ENCODE measurements around the gene DOC2A.

The DOC2A gene

DNA sequence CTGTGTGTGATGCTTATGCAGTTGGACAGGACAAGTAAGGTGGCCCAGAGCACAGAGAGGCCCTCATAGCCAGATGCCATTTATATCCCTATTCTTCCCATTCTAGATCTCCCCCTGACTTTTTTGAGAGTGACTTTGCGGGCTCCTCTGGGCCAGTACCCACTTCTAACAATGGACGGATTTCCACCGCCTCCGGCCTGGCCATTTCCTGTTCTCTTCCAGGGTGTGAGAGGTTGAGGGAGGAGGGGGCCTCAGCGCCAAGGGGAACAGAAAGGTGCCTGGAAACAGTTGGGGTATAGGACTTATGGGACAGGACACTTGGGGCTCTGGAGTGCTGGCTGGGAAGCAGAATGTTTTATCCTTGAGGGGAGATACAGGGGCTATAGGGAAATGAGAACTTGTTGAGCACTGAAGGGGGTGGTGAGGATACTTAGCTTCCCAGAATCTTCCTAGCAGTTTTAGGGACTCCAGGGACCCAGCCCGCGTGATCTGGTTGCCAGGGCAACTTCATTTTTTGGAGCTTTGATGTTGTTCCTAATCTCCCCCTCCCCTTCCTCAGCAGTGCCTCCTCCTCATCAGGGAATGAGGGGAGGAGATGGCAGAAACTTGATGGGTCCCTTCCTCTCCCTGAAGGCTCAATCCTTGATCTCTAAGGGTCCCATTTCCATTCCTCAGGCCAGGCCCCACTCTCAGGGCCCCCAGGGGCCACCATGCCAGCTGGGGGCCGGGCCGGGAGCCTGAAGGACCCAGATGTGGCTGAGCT is 33.6 kb downstream of the DOC2A start:
- H3K79me2 ChIP-seq (ENCODE audit: control insufficient read depth, insufficient read depth, low read length), result peaks cover 28% of the 10 kb centered on the region
- H3K9ac ChIP-seq (ENCODE audit: low read length), result no peak overlapping the region
- no peak overlapping the region for H4K8ac ChIP-seq (ENCODE audit: low read depth, low read length)
- H2BK120ac ChIP-seq (ENCODE audit: low read depth, low read length), result no peak overlapping the region
- H2BK5ac ChIP-seq (ENCODE audit: low read length), result no peak overlapping the region
- H3K4me1 ChIP-seq (ENCODE audit: control insufficient read depth, low read depth, low read length), result peaks cover 12% of the 10 kb centered on the region
- no peak overlapping the region for H3K56ac ChIP-seq (ENCODE audit: low read length)
- H4K5ac ChIP-seq (ENCODE audit: low read length), result no peak overlapping the region
- peaks cover 27% of the 10 kb centered on the region for H3K79me1 ChIP-seq (ENCODE audit: low read length)
- H2AK5ac ChIP-seq (ENCODE audit: low read length), result no peak overlapping the region
- H2BK15ac ChIP-seq (replicated peaks; ENCODE audit: low read depth), result no peak overlapping the region
- no peak overlapping the region for H3K23ac ChIP-seq (ENCODE audit: low read length)
- H3K27me3 ChIP-seq (ENCODE audit: insufficient read depth, low read length, poor library complexity), result no peaks in the 10 kb centered on the region
- DNase-seq, result no peak
- no peak overlapping the region for H3K4me2 ChIP-seq (ENCODE audit: low read length)
- WGBS (ENCODE audit: extremely low coverage, insufficient coverage, low lambda C conversion rate), result no CpG with 5 or more reads among the region's 9 CpGs
- no peak overlapping the region for H3K27ac ChIP-seq (ENCODE audit: low read depth, low read length)
- H3K36me3 ChIP-seq (ENCODE audit: control insufficient read depth, insufficient read depth, low read length), result peaks cover 4% of the 10 kb centered on the region
- no peak overlapping the region for H3K18ac ChIP-seq (ENCODE audit: low read length)
- H3K4me3 ChIP-seq (ENCODE audit: low read length), result no peak overlapping the region
- no peak overlapping the region for H3K4ac ChIP-seq (ENCODE audit: low read depth, low read length)

DNA sequence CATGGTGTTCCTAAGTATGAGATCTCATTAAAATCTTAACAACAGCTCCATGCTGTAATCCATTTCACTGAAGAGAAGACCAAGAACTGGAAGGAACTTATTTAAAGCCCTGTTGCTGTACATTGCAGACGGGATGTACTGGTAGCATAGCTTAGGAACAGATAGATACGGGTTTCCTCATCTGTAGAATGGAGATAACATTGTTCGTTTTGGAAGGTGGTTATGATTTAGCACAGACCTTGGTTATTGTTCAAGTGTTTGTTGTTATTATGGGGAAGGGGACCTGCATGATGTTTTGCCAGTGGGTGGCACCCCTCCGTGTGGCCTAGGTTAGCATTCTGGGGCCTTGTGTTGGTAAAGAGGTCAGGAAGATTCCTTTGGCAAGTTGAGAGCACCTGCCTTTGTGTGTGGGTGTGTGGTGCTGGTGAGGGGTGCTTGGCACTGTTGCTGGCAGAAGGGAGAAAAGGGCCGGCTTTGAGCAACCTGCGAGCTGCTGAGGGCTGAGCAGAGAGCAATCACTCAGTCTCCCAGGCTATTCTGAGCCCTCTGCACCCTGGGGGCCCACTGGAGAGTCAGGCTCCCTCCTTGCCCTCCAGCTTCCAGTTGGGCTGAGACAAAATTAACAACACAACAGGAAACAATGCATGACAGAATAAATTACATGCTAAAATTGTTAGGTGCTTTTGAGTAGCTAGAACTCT is 34.9 kb downstream of the DOC2A start:
- H2BK5ac ChIP-seq (ENCODE audit: low read length), result no peak overlapping the region
- peaks cover 28% of the 10 kb centered on the region for H3K79me2 ChIP-seq (ENCODE audit: control insufficient read depth, insufficient read depth, low read length)
- no peak overlapping the region for H3K4ac ChIP-seq (ENCODE audit: low read depth, low read length)
- H3K27ac ChIP-seq (ENCODE audit: low read depth, low read length), result no peak overlapping the region
- no peak overlapping the region for H3K23ac ChIP-seq (ENCODE audit: low read length)
- H3K9ac ChIP-seq (ENCODE audit: low read length), result peak overlapping the region; percentile 57
- H3K56ac ChIP-seq (ENCODE audit: low read length), result peak overlapping the region; percentile 51
- peaks cover 12% of the 10 kb centered on the region for H3K4me1 ChIP-seq (ENCODE audit: control insufficient read depth, low read depth, low read length)
- H3K18ac ChIP-seq (ENCODE audit: low read length), result no peak overlapping the region
- no CpG with 5 or more reads among the region's 6 CpGs for WGBS (ENCODE audit: extremely low coverage, insufficient coverage, low lambda C conversion rate)
- no peak overlapping the region for H2AK5ac ChIP-seq (ENCODE audit: low read length)
- DNase-seq, result no peak
- H2BK15ac ChIP-seq (replicated peaks; ENCODE audit: low read depth), result no peak overlapping the region
- peak overlapping the region; percentile 36 for H3K4me2 ChIP-seq (ENCODE audit: low read length)
- peaks cover 4% of the 10 kb centered on the region for H3K36me3 ChIP-seq (ENCODE audit: control insufficient read depth, insufficient read depth, low read length)
- H3K27me3 ChIP-seq (ENCODE audit: insufficient read depth, low read length, poor library complexity), result no peaks in the 10 kb centered on the region
- H2BK120ac ChIP-seq (ENCODE audit: low read depth, low read length), result no peak overlapping the region
- H4K5ac ChIP-seq (ENCODE audit: low read length), result no peak overlapping the region
- H3K4me3 ChIP-seq (ENCODE audit: low read length), result no peak overlapping the region
- no peak overlapping the region for H4K8ac ChIP-seq (ENCODE audit: low read depth, low read length)
- peaks cover 27% of the 10 kb centered on the region for H3K79me1 ChIP-seq (ENCODE audit: low read length)

DNA sequence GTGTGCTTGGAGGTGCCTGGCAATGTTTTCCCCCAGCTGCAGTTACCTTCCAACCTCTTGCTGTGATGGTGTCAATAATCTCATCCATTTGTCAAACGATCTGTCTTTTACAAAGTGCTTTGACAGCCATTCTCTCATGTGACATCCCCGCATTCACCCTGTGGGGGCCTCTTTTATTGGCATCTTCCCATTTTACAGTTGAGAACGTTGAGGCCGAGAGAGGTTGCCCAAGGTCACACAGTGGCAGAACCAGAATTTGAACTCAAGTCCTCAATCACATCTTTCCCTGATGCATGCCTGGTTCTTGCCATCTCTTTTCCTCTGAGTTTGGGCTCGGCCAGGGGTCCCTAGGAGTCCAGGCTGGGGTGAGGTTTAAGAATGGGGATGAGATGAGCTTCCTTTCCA is 35.7 kb downstream of the DOC2A start:
- peak overlapping the region; percentile 97 for H3K56ac ChIP-seq (ENCODE audit: low read length)
- no peak overlapping the region for H2AK5ac ChIP-seq (ENCODE audit: low read length)
- H2BK5ac ChIP-seq (ENCODE audit: low read length), result no peak overlapping the region
- H3K23ac ChIP-seq (ENCODE audit: low read length), result no peak overlapping the region
- H3K4me2 ChIP-seq (ENCODE audit: low read length), result peak overlapping the region; percentile 21
- H2BK120ac ChIP-seq (ENCODE audit: low read depth, low read length), result no peak overlapping the region
- no peaks in the 10 kb centered on the region for H3K27me3 ChIP-seq (ENCODE audit: insufficient read depth, low read length, poor library complexity)
- no peak overlapping the region for H4K5ac ChIP-seq (ENCODE audit: low read length)
- no peak overlapping the region for H4K8ac ChIP-seq (ENCODE audit: low read depth, low read length)
- no peak for DNase-seq
- no peak overlapping the region for H3K4ac ChIP-seq (ENCODE audit: low read depth, low read length)
- no peak overlapping the region for H2BK15ac ChIP-seq (replicated peaks; ENCODE audit: low read depth)
- peaks cover 12% of the 10 kb centered on the region for H3K4me1 ChIP-seq (ENCODE audit: control insufficient read depth, low read depth, low read length)
- WGBS (ENCODE audit: extremely low coverage, insufficient coverage, low lambda C conversion rate), result no CpG with 5 or more reads among the region's 5 CpGs
- peak overlapping the region; percentile 90 for H3K9ac ChIP-seq (ENCODE audit: low read length)
- peaks cover 4% of the 10 kb centered on the region for H3K36me3 ChIP-seq (ENCODE audit: control insufficient read depth, insufficient read depth, low read length)
- H3K18ac ChIP-seq (ENCODE audit: low read length), result no peak overlapping the region
- peak overlapping the region; percentile 88 for H3K4me3 ChIP-seq (ENCODE audit: low read length)
- H3K79me1 ChIP-seq (ENCODE audit: low read length), result peaks cover 27% of the 10 kb centered on the region
- H3K79me2 ChIP-seq (ENCODE audit: control insufficient read depth, insufficient read depth, low read length), result peaks cover 28% of the 10 kb centered on the region
- no peak overlapping the region for H3K27ac ChIP-seq (ENCODE audit: low read depth, low read length)

DNA sequence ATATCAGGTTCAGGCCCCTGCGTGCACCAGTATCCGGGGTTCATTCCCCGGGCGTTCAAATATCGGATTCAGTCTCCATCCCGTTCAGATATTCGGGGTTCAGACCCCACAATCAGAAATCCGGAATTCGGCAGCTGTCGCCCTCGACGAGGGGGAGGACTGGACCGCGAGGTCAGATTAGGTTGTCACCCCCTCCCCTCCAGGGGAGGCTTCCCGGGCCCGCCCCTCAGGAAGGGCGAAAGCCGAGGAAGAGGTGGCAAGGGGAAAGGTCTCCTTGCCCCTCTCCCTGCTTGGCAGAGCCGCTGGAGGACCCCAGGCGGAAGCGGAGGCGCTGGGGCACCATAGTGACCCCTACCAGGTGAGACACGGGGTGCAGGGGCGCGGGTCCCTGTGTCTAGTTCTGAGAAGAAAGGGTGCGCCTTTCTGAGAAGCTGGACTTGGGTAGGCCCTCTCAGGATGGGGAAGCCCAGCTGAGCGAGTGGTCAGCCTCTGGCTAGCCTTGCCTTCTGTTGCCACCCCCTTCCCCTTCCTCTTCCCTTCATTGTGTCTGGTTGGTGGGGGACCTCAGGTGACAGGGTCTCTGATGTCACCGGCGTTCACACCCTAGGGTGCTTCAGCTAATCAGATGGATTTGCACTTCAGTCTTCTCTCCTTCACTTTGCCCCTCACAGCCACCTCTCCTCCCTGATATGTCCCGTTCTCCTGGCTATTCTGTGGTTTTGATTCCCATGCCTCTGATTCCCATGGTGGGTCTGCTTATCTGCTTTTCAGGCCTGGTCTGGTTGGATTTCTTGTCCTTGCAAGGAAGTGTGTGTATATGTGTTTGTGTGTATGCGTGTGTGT is 36.3 kb downstream of the DOC2A start:
- peak overlapping the region; percentile 62 for H3K4ac ChIP-seq (ENCODE audit: low read depth, low read length)
- peak overlapping the region; percentile 21 for H3K4me2 ChIP-seq (ENCODE audit: low read length)
- H2BK15ac ChIP-seq (replicated peaks; ENCODE audit: low read depth), result no peak overlapping the region
- no CpG with 5 or more reads among the region's 31 CpGs for WGBS (ENCODE audit: extremely low coverage, insufficient coverage, low lambda C conversion rate)
- peaks cover 28% of the 10 kb centered on the region for H3K79me2 ChIP-seq (ENCODE audit: control insufficient read depth, insufficient read depth, low read length)
- H3K36me3 ChIP-seq (ENCODE audit: control insufficient read depth, insufficient read depth, low read length), result peaks cover 2% of the 10 kb centered on the region
- no peak overlapping the region for H2BK120ac ChIP-seq (ENCODE audit: low read depth, low read length)
- H3K23ac ChIP-seq (ENCODE audit: low read length), result no peak overlapping the region
- H3K79me1 ChIP-seq (ENCODE audit: low read length), result peaks cover 27% of the 10 kb centered on the region
- peak overlapping the region; percentile 88 for H3K4me3 ChIP-seq (ENCODE audit: low read length)
- H4K5ac ChIP-seq (ENCODE audit: low read length), result no peak overlapping the region
- H3K4me1 ChIP-seq (ENCODE audit: control insufficient read depth, low read depth, low read length), result peaks cover 12% of the 10 kb centered on the region
- peak overlapping the region; percentile 78 for H3K27ac ChIP-seq (ENCODE audit: low read depth, low read length)
- no peak overlapping the region for H2AK5ac ChIP-seq (ENCODE audit: low read length)
- DNase-seq, result no peak
- H4K8ac ChIP-seq (ENCODE audit: low read depth, low read length), result no peak overlapping the region
- no peaks in the 10 kb centered on the region for H3K27me3 ChIP-seq (ENCODE audit: insufficient read depth, low read length, poor library complexity)
- peak overlapping the region; percentile 90 for H3K9ac ChIP-seq (ENCODE audit: low read length)
- H2BK5ac ChIP-seq (ENCODE audit: low read length), result no peak overlapping the region
- H3K18ac ChIP-seq (ENCODE audit: low read length), result peak overlapping the region; percentile 35
- peak overlapping the region; percentile 97 for H3K56ac ChIP-seq (ENCODE audit: low read length)

DNA sequence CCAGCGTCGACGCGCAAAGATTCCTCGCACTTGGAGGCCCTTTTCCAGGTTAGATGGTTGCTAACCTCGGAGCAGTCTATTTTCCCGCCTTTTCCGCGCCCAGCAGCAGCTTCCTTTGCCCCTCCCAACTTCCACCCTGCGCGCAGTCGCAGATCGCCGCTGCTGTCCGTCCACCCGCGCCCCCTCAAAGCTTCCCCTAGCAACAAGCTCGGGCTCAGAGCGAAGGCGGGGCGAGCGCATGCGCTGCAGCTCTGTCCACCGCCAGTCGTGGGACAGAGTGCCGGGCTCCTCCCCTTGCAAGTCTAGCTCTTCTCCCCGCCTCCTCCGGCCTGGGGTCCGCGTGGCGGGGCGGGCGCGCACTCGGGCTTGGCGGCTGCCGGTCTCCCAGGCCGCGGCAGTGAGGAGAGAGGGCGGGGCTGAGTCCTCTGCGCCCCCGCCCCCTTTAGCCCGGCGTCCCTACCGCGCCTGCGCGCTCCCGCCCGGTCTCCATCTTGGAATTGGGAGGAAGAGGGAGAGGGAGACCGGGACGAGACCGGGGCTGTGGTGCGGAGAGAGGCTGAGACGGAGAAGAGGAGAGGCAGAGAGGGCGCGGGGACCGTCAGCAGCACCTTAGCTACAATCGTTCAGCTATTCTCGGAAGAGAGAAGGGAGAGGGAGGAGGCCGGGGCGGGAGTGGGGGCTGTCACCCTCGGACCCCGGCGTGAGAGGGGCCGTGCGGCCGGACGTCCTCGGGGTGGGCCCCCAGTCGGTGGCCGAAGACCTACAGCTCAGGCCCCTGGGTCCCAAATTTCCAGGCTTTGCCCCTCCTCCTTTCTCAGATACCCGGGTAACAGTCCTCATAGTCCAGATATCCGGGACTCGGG is 37.2 kb downstream of the DOC2A start, which contains the start of gene TAOK2:
TSS of gene TAOK2 (plus strand) at position 485 of the 863 bp plus-strand sequence. CDS start 3,905 bp downstream, outside the sequence.
- H3K4me3 ChIP-seq (ENCODE audit: low read length), result peak within 1 kb of the TSS; percentile 88
- H3K9ac ChIP-seq (ENCODE audit: low read length), result peak within 1 kb of the TSS; percentile 90
- H2BK15ac ChIP-seq (replicated peaks; ENCODE audit: low read depth), result no peak within 1 kb of the TSS
- WGBS (ENCODE audit: extremely low coverage, insufficient coverage, low lambda C conversion rate), result no CpG with 5 or more reads among the region's 75 CpGs
- peaks cover 26% of the 10 kb centered on the region for H3K79me1 ChIP-seq (ENCODE audit: low read length)
- H2BK5ac ChIP-seq (ENCODE audit: low read length), result no peak within 1 kb of the TSS
- H3K4ac ChIP-seq (ENCODE audit: low read depth, low read length), result peak within 1 kb of the TSS; percentile 62
- H2AK5ac ChIP-seq (ENCODE audit: low read length), result no peak within 1 kb of the TSS
- peak within 1 kb of the TSS; percentile 56 for H3K23ac ChIP-seq (ENCODE audit: low read length)
- H3K18ac ChIP-seq (ENCODE audit: low read length), result peak within 1 kb of the TSS; percentile 35
- H3K4me2 ChIP-seq (ENCODE audit: low read length), result peak within 1 kb of the TSS; percentile 21
- peaks cover 28% of the 10 kb centered on the region for H3K79me2 ChIP-seq (ENCODE audit: control insufficient read depth, insufficient read depth, low read length)
- H3K36me3 ChIP-seq (ENCODE audit: control insufficient read depth, insufficient read depth, low read length), result no peaks in the 10 kb centered on the region
- no peaks in the 10 kb centered on the region for H3K27me3 ChIP-seq (ENCODE audit: insufficient read depth, low read length, poor library complexity)
- H3K4me1 ChIP-seq (ENCODE audit: control insufficient read depth, low read depth, low read length), result peaks cover 12% of the 10 kb centered on the region
- H4K5ac ChIP-seq (ENCODE audit: low read length), result no peak within 1 kb of the TSS
- no peak within 1 kb of the TSS for H2BK120ac ChIP-seq (ENCODE audit: low read depth, low read length)
- no peak within 1 kb of the TSS for H4K8ac ChIP-seq (ENCODE audit: low read depth, low read length)
- DNase-seq, result peak; percentile 100
- H3K27ac ChIP-seq (ENCODE audit: low read depth, low read length), result peak within 1 kb of the TSS; percentile 78
- H3K56ac ChIP-seq (ENCODE audit: low read length), result peak within 1 kb of the TSS; percentile 97

Measured in mesendoderm (in vitro differentiated cells).